HCT116 (cell line): ENCODE data around the gene FAM50A. TPM values are rescaled to one million over a fixed set of nuclear protein-coding genes. Genes with fewer than 3 reads are reported as not detected.

Experiments
- ATAC-seq: fragments of 200-7000 bp; cut with Tn5 transposase; 2 replicates; pipeline ENCODE4 v1.9.1; 2020; ENCODE audit warnings: mild to moderate bottlenecking, moderate library complexity
- BruUV-seq: library from RNA; stranded (reverse); fragments of 400-500 nt; replicated peaks from 2 replicates; lab custom pipeline; 2021; lab: Mats Ljungman, UMichigan
- CTCF ChIA-PET: fragments of 300-600 bp; sonication (Branson Sonifier 250); formaldehyde crosslinking; loops from one replicate; lab custom pipeline; 2021; ENCODE audit warnings: antibody characterized with exemption; lab: Charles Lee
- POLR2A ChIA-PET: fragments of 300-600, 350-600 bp; sonication (Branson Sonifier 250); formaldehyde crosslinking; loops from one replicate; lab custom pipeline; 2021; ENCODE audit warnings: antibody characterized with exemption; lab: Charles Lee
- RAD21 ChIA-PET, 2 experiments: fragments of 300-600 bp; sonication (Branson Sonifier 250); formaldehyde crosslinking; loops; one replicate each; lab custom pipeline; 2023; ENCODE audit warnings: low total read pairs in 2 of 2; ENCODE audit not compliant: uncharacterized antibody in 2 of 2, unreplicated experiment in 2 of 2, low non-redundant PET in 1 of 2; lab: Charles Lee
- DNase-seq: peaks from one replicate; pipeline ENCODE4 v3.0.0-alpha.2; 2010; ENCODE audit warnings: low read depth, low spot score
- H2AFZ ChIP-seq: fragments of 200-600 bp; shearing (Covaris generic), sonication (generic); 2 replicates; pipeline ENCODE4 v1.6.1; 2017; ENCODE audit warnings: low read depth, mixed run types, mixed read lengths, antibody characterized with exemption, low read length; ENCODE audit not compliant: poor library complexity, severe bottlenecking
- H3K27ac ChIP-seq: 2 replicates; pipeline ENCODE4 v1.5.1; 2012; ENCODE audit warnings: low read depth, low read length
- H3K27me3 ChIP-seq: fragments of 200-600 bp; sonication (generic); 2 replicates; pipeline ENCODE4 v1.6.1; 2016; ENCODE audit warnings: mixed run types, low read length, mixed read lengths; ENCODE audit not compliant: insufficient read depth
- H3K36me3 ChIP-seq, 2 experiments: fragments of 200-500 bp in 1 of 2; fragments of 200-600 bp in 1 of 2; sonication (Bioruptor generic) in 1 of 2; sonication (generic) in 1 of 2; 2 replicates each; pipeline versions ENCODE4 v1.5.1 to v1.6.1; 2014 to 2016; ENCODE audit warnings: low read length in 2 of 2, inconsistent platforms in 1 of 2, mixed read lengths in 1 of 2, mixed run types in 1 of 2; ENCODE audit not compliant: insufficient read depth in 2 of 2, control insufficient read depth in 1 of 2
- H3K4me1 ChIP-seq, 2 experiments: fragments of 200-600 bp in 1 of 2; sonication (generic) in 1 of 2; 2 replicates each; pipeline versions ENCODE4 v1.5.1 to v1.6.1; 2012 to 2017; ENCODE audit warnings: low read length in 2 of 2, inconsistent platforms in 1 of 2, mild to moderate bottlenecking in 1 of 2, mixed read lengths in 1 of 2, mixed run types in 1 of 2, moderate library complexity in 1 of 2; ENCODE audit not compliant: insufficient read depth in 2 of 2, control insufficient read depth in 1 of 2
- H3K4me2 ChIP-seq: fragments of 200-600 bp; sonication (generic); 2 replicates; pipeline ENCODE4 v1.6.1; 2017; ENCODE audit warnings: mixed run types, low read length, mixed read lengths
- H3K4me3 ChIP-seq, 2 experiments: fragments of 200-600 bp in 1 of 2; sonication (generic) in 1 of 2; replicated peaks in 1 of 2; 2 replicates each; pipeline ENCODE4 v1.5.1; 2011 to 2016; ENCODE audit warnings: low read length in 2 of 2, control low read depth in 1 of 2, low read depth in 1 of 2, mild to moderate bottlenecking in 1 of 2, mixed read lengths in 1 of 2, mixed run types in 1 of 2
- H3K79me2 ChIP-seq: fragments of 200-600 bp; sonication (generic); 2 replicates; pipeline ENCODE4 v1.6.1; 2017; ENCODE audit warnings: mild to moderate bottlenecking, mixed run types, low read length, moderate library complexity, mixed read lengths; ENCODE audit not compliant: insufficient read depth
- H3K9ac ChIP-seq: fragments of 200-600 bp; sonication (generic); 2 replicates; pipeline ENCODE4 v1.6.1; 2016; ENCODE audit warnings: low read length, mixed read lengths
- H3K9me2 ChIP-seq: fragments of 200-600 bp; sonication (generic), shearing (Covaris generic); 2 replicates; pipeline ENCODE4 v1.6.1; 2017; ENCODE audit warnings: mixed run types, mild to moderate bottlenecking, moderate library complexity; ENCODE audit not compliant: insufficient read depth
- H3K9me3 ChIP-seq, 2 experiments: fragments of 200-500 bp in 1 of 2; fragments of 200-600 bp in 1 of 2; sonication (Bioruptor generic) in 1 of 2; sonication (generic) in 1 of 2; 2 replicates each; pipeline ENCODE4 v1.6.1; 2014 to 2017; ENCODE audit warnings: low read length in 2 of 2, mixed read lengths in 2 of 2, inconsistent platforms in 1 of 2, low read depth in 1 of 2, mild to moderate bottlenecking in 1 of 2, mixed run types in 1 of 2, moderate library complexity in 1 of 2; ENCODE audit not compliant: control insufficient read depth in 1 of 2, insufficient read depth in 1 of 2
- H4K20me1 ChIP-seq: fragments of 200-600 bp; sonication (generic), shearing (Covaris generic); 2 replicates; pipeline ENCODE4 v1.6.1; 2017; ENCODE audit warnings: mixed run types, mild to moderate bottlenecking, moderate library complexity; ENCODE audit not compliant: insufficient read depth
- POLR2A ChIP-seq: IDR thresholded peaks from 2 replicates; pipeline ENCODE4 v1.7.0; 2011; ENCODE audit warnings: borderline replicate concordance; ENCODE audit not compliant: insufficient read depth, insufficient read length; ENCODE audit errors: extremely low read depth
- POLR2AphosphoS5 ChIP-seq: IDR thresholded peaks from 2 replicates; pipeline ENCODE4 v1.6.1; 2011; ENCODE audit warnings: mild to moderate bottlenecking, low read depth, low read length, moderate library complexity
- ZFX ChIP-seq: fragments of 450-650 bp; IDR thresholded peaks from 2 replicates; pipeline ENCODE4 v1.6.1; 2017
- intact Hi-C: fragments of 100-400 bp; cut with micrococcal nuclease; formaldehyde crosslinking; loops from 2 replicates; pipeline ENCODE4 v1.10.0; 2022
- total RNA-seq: library from RNA; stranded (reverse); gene quantifications from one replicate; pipeline ENCODE4 v1.2.1, GENCODE V29; 2021; ENCODE audit not compliant: unreplicated experiment
- TF ChIP-seq, protein P1 (sequence below): IDR thresholded peaks from 2 replicates; pipeline ENCODE4 v1.6.1; 2012
- TF ChIP-seq, protein P2 (sequence below): IDR thresholded peaks from 2 replicates; pipeline ENCODE4 v1.6.1; 2011; ENCODE audit warnings: mild to moderate bottlenecking, low read length, moderate library complexity; ENCODE audit not compliant: insufficient replicate concordance; ENCODE audit errors: extremely low read depth

The FAM50A gene
- total RNA-seq, 1 experiment from 2014 or later: 46.5 TPM

DNA sequence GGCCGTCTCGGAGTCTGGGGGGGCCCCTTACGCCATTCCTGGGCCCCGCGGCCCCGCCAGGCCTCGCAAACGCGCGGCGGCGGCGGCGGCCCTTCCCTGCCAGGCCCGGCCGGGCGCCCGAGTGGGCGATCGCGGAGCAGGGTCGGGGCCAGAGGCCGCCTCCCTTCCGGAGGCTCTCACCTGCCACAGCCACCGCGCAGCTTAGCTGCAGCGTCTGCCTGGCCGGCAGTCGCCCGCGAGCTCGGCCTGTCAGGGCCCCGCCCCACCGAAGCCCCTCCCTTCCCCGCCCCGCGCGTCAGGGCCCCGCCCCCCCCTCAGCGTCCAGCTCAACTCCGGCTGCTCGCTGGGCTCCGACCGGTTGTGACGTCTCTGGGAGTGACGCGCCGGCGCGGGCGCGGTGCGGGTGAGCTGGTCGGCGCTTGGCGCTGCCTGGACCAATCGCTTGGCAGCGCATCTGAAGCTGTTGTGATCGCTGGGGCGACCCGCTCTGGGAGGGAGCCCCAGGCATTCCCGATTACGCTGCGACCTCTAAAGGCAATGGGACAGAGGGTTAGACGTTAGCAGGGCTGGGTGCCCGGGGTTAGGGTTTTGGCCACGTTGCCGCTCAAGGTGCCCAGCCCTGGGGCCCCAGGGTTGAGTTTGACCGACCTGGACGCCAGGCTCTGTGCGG lies 46.6 kb downstream of the FAM50A start, which contains the start of gene SLC10A3:
SLC10A3 (minus strand) TSS at position 216 of the 670 bp plus-strand sequence. CDS start 1,689 bp downstream, outside the sequence.
- H3K27me3 ChIP-seq: no peaks in the 10 kb centered on the region
- no peaks in the 10 kb centered on the region for H3K36me3 ChIP-seq
- H3K9ac ChIP-seq: peak within 1 kb of the TSS; percentile 74
- ChIA-PET POLR2A (interaction anchor here (0.7 to 1.8 kb wide), 9 partner anchors 9 to 119 kb away, joined by 3 to 12 read pairs (median 3); partner anchors contain the start of genes FAM3A, PLXNA3 and RPL10), RAD21 (no interaction called here), CTCF (interaction anchor here (2.4 kb wide), 1 partner anchor 117 kb away, joined by 6 read pairs; no protein-coding TSS in a partner anchor)
- H3K4me3 ChIP-seq: peak within 1 kb of the TSS; percentile 61 to 68
- H3K27ac ChIP-seq: peak within 1 kb of the TSS; percentile 68
- BruUV-seq: no TSS peak
- intact Hi-C loops: no loop called here
- no peaks in the 10 kb centered on the region for H4K20me1 ChIP-seq
- H2AFZ ChIP-seq: no peak within 1 kb of the TSS
- TF ChIP-seq POLR2AphosphoS5 (peak; percentile 92), POLR2A (peak; percentile 67), ZFX (peak; percentile 68)
- TF ChIP-seq, protein P1, sequence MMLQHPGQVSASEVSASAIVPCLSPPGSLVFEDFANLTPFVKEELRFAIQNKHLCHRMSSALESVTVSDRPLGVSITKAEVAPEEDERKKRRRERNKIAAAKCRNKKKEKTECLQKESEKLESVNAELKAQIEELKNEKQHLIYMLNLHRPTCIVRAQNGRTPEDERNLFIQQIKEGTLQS: no peak
- TF ChIP-seq, protein P2, sequence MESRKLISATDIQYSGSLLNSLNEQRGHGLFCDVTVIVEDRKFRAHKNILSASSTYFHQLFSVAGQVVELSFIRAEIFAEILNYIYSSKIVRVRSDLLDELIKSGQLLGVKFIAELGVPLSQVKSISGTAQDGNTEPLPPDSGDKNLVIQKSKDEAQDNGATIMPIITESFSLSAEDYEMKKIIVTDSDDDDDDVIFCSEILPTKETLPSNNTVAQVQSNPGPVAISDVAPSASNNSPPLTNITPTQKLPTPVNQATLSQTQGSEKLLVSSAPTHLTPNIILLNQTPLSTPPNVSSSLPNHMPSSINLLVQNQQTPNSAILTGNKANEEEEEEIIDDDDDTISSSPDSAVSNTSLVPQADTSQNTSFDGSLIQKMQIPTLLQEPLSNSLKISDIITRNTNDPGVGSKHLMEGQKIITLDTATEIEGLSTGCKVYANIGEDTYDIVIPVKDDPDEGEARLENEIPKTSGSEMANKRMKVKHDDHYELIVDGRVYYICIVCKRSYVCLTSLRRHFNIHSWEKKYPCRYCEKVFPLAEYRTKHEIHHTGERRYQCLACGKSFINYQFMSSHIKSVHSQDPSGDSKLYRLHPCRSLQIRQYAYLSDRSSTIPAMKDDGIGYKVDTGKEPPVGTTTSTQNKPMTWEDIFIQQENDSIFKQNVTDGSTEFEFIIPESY: no peak
- DNase-seq (peak; percentile 89), ATAC-seq (peak; percentile 86)
- no peaks in the 10 kb centered on the region for H3K9me2 ChIP-seq
- peak within 1 kb of the TSS; percentile 83 for H3K4me2 ChIP-seq
- no peaks in the 10 kb centered on the region for H3K9me3 ChIP-seq
- peaks cover 0 to 22% of the 10 kb centered on the region in 2 experiments; a peak in 1 of 4 replicates for H3K4me1 ChIP-seq
- H3K79me2 ChIP-seq: peaks cover 7% of the 10 kb centered on the region; the same call in 1 of the 2 replicates
